HG03342 (cell line): ENCODE results near the gene LAMA2.
"Not testable (repeated sequence)": the region's sequence is repeated elsewhere in the genome, so short reads cannot be mapped to it uniquely, and the experiment has no call there.

Experiments used
- ATAC-seq: cut with Tn5 transposase; IDR thresholded peaks from one replicate; pipeline ENCODE4 v1.9.1; 2021; ENCODE audit warnings: mild to moderate bottlenecking, moderate library complexity; ENCODE audit not compliant: unreplicated experiment

The LAMA2 gene

DNA sequence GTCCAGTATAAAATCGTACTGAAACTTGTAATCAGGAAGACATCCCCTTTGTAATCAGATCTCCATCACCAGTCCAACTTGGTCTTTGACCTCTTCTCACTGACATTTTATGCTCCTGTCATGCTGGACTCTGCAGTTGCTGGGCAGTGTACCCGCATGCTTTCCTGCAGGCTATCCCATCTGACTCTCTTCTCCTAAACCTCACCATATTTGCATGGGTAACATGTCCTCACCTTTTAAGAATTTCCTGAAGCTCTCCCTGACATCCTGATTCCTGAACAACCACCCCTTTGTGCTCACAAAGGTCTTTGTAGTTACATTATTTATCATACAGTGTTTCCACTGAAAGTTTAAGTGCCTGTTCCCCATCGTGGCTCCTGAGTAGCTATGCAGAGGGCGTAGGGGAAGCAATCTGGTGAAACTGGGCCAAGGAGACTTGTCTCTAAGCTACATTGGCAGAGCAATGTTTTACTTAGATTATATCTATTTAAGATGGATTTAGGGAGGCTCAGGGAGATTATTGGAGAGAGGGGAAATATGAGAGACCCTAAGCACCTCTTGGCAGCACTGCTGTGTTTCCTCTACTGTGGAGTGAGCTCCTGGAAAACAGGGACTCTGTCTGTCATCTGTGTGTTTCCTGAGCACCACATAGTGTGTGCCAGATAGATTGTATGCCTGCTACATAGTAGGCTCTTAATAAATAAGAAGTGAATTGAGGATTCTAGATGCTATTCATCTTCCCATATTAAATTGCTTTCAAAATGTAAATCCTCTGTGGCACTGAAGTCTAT lies 124.0 kb downstream of the LAMA2 start:
- no peak for ATAC-seq

DNA sequence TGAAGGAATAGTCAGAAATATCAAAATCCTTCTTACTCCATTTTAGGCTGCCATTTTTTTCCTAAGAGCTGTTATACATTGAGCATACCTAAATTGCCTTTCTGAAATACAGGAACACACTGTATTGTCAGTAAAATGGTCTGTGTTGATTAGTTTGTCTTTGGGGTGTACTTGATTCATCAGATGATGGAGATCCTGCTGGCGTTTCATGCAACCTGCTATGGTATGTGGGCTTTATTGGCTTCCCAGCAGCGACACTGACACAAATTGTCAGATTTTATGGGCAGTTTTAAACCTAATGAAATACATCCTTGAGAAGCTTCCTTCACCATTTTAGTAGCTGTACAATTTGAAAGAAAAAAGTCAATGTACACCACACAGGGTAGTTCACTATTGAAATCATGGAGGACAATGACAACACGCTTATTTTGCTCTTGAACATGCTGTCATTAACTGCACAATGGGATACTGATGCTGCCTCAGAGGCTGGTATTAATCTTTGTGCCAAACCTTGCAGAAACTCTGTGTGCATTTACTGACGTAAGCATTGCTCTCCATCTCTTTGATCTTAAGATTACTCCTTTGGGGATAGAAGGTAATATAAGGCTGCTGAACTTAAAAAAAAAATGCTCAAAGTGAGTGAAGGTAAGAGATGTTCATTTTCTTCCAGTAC lies 124.9 kb downstream of the LAMA2 start:
- no peak for ATAC-seq

DNA sequence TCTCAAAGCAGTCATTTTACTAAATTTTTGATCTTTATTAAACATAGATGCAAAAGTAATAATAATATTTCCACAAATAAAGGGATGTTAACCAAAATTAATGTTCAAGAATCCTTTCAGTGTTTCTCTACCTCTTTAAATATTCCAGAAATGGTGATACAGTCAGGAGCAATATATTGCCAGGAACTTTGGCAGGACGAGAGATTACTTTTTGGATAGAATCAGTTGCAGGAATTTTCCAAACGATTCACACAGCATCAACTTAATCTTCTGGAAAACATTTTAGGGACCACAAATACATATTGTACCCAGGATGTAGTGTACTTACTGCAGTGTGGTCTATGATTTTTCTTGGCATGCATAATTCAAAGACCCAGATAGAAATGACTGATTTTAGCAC lies 125.7 kb downstream of the LAMA2 start:
- no peak for ATAC-seq

DNA sequence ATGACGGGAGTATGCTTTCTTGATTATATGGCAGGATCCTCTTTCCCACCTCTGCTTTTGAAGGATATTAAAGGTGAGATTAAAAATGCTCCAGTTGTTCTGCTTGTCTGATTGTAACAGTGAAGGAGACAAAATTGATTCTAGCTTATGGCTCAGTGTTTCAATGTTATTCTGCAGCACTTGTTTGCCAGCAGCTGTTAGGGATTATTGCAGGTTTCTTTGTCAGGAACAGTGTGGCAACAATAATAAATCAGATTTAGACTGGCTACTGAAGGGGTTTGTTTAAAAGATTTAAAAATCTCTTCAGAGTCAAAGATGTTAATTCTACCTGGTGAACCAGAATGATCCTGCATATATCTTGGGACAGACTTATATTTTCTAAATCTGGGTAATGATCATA lies 126.9 kb downstream of the LAMA2 start:
- no peak for ATAC-seq

DNA sequence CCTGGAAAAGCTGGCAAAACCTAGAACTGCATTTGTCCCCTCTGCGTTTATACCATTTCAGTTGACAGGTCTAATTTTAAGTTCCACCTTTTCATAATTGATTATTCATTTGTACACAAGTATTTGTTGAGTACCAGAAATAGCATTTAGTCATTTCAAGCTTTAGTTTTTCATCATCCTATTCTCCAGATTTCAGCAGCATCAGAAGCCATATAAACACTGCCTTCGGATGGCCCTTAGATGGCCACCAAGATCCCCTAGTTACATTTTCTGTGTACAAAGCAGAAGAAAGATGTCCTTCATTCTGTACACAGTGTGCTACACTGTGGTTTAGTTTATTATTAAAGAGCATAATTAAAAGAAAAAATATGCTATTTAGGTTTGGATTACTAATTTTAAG lies 131.4 kb downstream of the LAMA2 start:
- ATAC-seq, result no peak

DNA sequence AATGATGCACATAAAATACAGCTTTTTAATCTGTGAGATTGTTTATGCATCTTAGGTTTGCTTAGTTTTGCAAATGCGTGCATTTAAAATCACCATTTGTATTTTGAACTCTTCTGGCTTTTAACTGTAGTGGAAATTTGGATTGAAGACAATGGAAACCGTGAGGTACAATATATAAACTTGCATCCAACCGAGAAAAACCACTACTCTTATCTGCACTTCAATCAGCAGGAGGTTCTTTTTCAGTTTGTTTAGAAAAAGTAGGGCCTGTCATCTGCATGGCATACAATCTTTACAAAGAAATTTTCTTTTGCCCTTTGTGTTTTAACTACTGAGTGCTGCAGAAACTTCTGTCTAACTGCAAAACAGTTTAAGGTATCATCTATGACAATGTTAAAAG lies 132.8 kb downstream of the LAMA2 start:
- ATAC-seq, result no peak

DNA sequence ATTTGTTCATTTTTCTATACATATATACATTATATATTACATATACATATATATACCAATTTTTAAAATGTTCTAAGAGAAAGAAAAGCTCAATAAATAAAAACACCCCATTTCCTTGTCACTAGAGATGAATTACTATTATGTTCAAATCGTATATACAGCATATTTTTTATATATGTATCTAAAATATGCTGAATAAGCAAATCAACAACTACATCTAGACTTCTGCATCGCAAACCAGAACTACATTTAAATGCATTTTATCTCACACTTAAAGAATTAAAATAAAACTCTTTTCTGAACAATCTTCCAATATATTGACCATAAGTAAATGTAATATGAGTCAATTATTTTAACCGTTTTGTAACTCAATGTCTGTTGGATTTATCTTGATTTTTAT lies 133.9 kb downstream of the LAMA2 start:
- ATAC-seq, result no peak

DNA sequence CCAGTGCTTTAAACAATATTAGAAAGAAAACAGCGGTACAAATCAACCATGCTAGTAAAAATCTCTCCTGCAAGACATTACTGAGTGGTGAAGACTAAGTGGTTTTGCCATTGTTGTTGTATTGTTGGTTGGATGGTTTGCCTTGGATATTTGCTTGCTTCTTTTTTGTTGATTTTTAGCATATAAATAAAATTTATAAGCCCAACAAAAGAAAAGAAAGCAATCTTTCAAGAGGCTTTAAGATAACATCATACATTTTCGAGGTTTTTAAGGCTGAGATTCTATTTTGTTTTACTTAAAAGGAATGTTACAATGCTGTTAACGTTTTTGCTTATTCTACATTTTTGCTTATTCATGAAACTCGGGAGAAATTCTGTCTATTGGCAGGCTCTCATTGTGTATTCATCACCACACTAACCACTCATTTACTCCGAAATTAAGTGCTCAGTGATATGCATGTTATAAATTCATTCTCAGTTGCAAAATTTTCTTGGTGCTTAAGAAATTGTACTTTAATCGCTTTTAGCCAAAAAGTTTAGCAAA lies 139.1 kb downstream of the LAMA2 start:
- ATAC-seq, result no peak

DNA sequence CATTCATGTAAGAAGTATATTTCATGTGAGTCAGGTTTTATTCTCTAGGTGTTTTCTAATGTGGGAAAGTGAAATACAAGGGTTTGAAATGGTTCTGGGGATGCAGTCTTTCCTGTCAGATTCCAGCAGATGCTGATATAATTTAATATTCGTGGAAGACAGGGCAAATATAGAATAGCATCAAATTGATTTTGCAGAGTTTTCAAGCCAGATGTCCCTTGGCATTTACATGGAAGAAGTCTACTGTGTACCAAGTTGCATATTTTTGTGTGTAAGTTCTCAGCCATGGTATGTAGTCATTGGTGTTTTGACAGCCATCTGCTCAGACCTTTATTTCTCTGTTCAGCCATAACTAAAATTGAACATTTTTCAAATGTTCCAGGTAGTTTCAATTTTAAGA lies 143.7 kb downstream of the LAMA2 start:
- no peak for ATAC-seq

DNA sequence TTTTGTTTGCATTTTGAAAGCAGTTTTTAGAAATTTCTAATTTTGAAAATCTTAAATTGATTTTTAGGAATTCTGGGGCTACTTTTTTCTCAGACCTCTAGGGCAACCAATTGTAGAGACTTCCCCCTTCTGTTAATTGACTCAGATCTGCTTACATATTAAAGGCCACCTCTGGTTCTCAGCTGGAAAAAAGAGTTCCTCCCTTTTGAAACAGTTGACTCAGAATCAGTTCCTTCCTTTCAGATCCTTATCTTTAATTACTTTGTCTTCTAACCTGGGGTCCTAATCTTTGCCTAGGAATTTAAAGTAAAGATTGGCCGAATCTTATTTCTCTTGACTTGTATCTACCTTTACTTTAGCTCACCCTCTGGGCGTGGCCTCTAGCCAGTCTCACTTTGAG lies 146.8 kb downstream of the LAMA2 start:
- ATAC-seq, result no peak

DNA sequence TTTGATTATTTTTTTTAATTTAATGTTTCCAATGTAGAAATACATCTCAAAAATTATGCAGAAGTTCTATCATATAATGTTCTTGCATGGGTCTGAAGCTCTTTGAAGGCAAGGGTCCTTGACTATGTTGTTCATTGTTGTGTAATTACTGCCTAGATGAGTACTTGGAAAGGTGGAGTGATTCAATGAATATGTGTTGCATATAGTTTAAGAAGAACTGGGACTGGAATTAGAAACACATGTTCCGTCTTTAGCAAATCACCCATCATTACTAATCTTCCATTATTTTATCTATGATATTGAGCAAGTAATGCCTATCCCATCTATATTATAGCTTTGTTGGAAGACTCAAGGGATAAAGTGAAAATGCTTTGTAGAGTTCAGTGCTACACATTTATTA lies 147.3 kb downstream of the LAMA2 start:
- ATAC-seq, result no peak

DNA sequence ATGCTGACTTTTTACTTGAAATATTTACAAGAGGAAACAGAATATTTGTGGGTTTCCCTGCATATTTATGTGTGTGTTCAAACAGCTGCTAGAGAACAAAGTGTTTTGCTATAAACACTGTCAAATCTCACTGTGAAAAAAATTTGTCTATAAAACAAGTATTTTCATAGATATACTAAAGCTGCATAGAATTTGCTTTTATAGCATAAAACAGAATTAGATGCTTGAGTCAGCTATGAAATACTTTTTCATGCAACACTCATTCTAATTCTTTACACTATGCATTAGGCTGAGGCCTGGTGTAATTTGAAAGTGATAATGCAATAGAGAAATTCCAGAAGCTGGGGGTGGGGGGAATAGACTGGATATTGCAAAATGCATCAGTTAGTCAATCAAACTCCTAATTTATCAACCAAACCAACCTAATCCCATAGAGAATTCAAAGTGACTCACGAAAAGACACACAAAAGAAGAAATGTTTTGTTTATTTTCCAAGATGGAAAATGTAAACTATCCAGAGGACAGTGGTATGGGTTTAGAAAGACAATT lies 148.2 kb downstream of the LAMA2 start:
- ATAC-seq, result no peak

DNA sequence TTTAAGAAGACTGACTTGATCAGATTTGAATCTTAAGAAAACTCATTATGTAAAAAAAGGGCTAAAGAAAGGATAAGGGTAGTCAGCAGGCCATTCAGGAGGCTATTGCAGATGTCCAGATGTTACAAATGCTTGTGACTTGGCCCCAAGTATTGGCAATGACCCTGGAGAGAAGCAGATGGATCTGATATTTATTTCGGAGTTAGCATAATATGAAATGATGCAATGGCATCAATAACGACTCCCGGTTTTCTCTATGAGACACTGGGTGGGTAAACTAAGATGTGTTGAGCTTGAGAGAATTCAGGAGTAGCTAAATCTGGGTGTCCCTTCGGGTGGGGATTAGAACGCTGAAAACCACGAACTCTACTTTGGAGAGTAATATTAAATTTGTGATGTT lies 149.7 kb downstream of the LAMA2 start:
- ATAC-seq, result no peak

DNA sequence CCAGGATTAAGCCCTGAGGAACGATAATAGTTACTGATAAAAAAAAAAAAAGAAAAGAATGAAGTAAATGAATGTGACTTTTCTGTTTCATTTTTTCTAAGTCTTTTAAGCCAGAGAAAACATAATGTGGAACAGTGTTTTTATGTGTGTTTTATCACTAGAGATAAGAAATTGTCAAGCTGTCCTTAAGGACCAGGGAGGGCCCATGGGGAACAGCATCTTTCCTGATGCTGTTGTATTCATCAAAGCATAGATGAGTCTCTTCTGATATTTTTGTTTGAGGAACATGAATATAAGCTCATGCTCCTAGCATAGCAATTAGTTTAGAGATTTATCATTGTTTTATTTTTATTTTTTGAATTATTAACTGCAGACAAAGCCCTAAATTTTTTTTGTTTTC lies 150.2 kb downstream of the LAMA2 start:
- ATAC-seq, result no peak

DNA sequence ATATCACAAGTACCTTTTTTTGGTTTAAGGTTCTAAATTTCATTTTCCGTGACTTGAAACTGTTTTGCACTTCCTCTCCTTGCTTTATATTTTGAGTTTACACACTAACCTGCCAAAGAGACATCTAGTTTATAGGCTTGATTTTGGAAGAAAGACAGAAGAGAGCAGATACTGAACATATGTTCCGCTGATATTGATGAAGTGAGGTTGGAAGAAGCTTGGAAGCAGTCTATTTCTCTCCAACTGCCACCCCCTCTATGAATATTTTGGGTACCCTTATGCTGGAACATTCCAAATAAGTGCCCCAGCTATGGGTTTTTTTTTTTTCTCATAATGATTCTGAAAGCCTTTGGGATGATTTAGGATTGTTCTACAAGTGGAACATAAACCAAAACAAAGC lies 150.6 kb downstream of the LAMA2 start:
- no peak for ATAC-seq

DNA sequence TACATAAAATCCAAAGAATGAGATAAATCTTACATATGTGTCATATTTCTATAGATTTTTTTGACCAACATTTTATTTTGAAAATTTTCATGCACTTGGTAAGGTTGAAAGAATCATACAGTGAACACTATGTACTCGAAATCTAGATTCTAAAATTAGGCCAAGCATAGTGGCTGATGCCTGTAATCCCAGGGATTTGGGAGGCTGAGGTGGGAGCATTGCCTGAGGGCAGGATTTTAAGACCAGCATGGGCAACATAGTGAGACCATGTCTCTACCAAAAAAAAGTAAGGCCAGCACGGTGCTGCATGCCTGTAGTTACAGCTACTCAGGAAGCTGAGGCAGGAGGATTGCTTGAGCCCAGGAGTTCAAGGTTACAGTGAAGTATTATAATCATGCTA lies 158.6 kb downstream of the LAMA2 start:
- no peak for ATAC-seq

DNA sequence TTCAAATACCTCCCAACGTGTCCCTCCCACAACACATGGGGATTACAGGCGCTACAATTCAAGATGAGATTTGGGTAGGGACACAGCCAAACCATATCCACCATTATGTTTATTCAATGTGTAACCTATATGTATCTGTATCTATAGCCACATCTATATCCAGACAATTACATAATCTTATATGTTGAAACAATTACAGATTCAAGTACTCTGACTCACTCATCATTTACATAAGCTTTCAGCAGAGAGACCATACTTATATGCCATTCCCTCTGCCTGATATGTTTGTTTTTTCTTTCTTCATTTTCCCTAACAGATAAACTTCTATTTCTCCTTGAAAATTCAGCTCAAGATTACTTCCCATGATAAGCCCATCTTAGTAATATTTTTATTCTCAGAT lies 163.6 kb downstream of the LAMA2 start:
- ATAC-seq, result no peak

DNA sequence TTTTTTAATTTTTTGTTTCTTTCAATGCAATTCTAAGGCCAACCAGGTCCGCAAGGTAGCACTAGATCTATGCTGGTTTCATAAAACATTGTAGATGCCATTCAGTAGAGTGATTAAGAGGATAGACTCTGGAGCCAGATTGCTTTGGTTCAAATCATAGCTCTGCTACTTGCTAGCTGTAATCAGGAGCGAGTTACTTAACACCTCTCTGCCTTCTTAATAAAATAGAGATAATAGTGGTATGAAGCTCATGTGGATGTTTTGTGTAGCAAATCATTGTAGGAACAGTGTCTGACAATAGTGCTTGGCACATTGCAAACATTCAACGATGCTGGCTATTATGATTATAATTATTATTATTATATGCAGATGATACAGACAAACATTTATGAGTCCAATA lies 164.9 kb downstream of the LAMA2 start:
- ATAC-seq, result no peak

DNA sequence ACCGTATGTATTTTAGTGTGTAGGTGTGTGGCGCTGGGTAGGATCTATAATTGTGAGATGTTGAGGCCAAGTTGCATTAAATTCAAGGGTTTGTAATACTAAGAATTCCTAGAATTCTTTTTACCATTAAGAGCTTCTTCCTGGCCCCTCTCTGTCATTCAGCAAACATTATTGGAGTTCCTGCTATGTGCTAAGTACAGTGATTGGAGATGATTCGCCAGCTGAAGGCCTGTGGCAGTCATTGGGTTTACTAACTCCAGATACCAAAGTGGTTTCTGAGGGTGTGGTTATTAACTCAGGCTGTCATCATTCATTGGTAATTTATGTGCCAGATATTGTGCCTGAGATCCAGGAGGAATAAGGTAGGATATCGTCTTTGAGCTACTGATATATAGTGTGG lies 167.1 kb downstream of the LAMA2 start:
- no peak for ATAC-seq

DNA sequence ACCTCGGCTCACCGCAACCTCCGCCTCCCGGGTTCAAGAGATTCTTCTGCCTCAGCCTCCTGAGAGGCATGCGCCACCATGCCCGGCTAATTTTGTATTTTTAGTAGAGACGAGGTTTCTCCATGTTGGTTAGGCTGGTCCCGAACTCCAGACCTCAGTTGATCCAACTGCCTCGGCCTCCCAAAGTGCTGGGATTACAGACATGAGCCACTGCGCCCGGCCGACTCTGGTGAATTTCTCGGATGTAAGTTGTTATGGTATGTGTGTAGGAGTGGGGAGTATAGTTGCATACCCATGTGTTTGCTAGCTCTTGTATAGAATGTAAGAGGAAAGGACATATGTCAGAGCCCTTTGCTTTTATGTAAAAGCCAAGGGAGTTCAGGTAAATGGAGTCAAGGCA lies 170.2 kb downstream of the LAMA2 start:
- not testable (repeated sequence) for ATAC-seq

DNA sequence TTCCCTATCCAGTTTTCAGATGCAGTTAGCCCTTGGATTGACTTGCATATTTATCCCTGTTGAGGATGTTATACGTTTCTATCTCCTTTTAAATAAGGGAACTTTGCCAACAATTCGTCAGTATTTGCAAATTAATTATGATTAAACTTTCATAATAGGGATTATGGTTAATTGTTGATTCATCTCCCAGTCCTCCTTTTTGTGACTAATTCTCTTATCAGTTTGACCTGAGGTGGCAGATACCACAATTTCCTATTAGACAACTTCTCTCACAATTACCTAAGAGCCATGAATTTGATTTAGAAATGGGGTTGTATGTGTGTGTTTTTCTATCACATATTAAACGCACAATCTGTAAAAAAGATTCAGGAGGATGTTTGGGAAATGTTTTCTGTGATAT lies 172.9 kb downstream of the LAMA2 start:
- no peak for ATAC-seq

DNA sequence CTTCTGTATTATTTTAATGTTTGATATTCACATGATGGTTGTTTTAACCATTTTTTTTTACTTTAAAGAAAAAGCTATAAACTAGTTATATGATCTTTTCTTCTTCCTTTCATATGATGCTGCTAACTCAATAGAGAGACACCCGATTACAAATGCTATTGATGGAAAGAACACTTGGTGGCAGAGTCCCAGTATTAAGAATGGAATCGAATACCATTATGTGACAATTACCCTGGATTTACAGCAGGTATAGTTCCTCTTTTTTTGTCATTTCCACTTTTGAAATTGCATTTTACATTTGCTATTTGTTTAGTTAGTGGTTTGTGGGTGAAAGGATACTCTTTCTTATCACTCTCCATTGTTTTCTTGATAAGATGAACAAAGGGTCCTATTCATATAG lies 176.7 kb downstream of the LAMA2 start:
- no peak for ATAC-seq
